T-helper 2 cell treated with Interferon-gamma antibody and Interleukin-4, amounts not matched to agents 5 μg/mL and 100 μg/mL, for 36 hours (primary cell): ENCODE measurements around the gene TOP3B.

Experiments
- DNase-seq: peaks from one replicate; pipeline ENCODE4 v3.0.0; 2021; ENCODE audit warnings: low spot score
- H3K27ac Mint-ChIP-seq: one replicate; pipeline ENCODE4 v1.8.0; 2021; ENCODE audit warnings: mild to moderate bottlenecking, mixed read lengths
- H3K27me3 Mint-ChIP-seq: one replicate; pipeline ENCODE4 v1.8.0; 2021; ENCODE audit warnings: low read depth, mixed read lengths
- H3K36me3 Mint-ChIP-seq: one replicate; pipeline ENCODE4 v1.8.0; 2021; ENCODE audit warnings: low read depth, mixed read lengths
- H3K4me1 Mint-ChIP-seq: one replicate; pipeline ENCODE4 v1.8.0; 2021; ENCODE audit warnings: low read depth, mixed read lengths
- H3K4me3 Mint-ChIP-seq: one replicate; pipeline ENCODE4 v1.8.0; 2022; ENCODE audit warnings: mild to moderate bottlenecking, moderate library complexity, mixed read lengths
- H3K9me3 Mint-ChIP-seq: one replicate; pipeline ENCODE4 v1.8.0; 2021; ENCODE audit warnings: mixed read lengths

TOP3B gene

DNA sequence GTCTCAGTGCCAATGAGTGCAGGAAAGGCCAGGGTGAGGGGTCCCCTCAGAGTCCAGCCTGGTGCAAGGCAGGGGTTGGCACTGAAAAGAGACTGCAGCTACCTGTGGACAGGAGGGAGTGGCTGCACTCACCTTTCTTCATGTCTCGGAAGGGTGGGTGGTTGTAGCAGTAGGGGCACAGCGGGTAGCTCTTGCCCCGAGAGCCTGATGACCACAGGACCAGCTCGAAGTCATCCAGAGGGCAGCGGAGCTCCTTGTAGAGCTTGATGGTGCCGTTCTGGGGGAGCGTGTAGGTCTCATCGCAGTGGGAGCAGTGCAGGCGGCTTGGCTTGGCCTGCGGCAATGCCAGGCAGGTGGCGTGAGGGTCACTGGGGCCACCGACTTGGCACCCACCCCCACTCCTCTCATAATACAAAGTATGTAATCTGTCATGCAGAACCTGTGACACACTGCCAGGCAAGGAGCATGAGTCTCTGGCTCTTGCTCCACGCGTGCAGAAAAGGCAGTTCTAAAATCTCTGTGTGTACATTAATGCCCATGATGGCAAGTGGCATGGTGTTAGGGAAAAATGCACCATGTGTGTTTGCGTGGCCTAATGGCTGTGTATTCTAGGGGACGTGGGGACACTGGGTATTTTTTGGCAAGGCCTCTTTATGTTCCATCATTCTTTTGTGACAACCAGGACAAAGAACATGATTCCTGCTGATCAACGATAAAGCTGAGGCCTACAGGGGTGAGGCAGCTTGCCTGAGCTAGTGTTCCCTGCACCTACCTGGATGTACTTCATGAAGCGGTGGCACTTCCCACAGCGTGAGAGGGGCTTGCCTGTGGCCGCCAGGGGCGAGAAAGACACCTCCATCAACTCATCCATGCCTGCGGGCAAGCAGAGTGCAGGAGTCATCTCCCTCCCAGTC, 24.0 kb downstream of the TOP3B start:
- Mint-ChIP-seq H3K4me3 (no peak overlapping the region), H3K9me3 (no peaks in the 10 kb centered on the region)

DNA sequence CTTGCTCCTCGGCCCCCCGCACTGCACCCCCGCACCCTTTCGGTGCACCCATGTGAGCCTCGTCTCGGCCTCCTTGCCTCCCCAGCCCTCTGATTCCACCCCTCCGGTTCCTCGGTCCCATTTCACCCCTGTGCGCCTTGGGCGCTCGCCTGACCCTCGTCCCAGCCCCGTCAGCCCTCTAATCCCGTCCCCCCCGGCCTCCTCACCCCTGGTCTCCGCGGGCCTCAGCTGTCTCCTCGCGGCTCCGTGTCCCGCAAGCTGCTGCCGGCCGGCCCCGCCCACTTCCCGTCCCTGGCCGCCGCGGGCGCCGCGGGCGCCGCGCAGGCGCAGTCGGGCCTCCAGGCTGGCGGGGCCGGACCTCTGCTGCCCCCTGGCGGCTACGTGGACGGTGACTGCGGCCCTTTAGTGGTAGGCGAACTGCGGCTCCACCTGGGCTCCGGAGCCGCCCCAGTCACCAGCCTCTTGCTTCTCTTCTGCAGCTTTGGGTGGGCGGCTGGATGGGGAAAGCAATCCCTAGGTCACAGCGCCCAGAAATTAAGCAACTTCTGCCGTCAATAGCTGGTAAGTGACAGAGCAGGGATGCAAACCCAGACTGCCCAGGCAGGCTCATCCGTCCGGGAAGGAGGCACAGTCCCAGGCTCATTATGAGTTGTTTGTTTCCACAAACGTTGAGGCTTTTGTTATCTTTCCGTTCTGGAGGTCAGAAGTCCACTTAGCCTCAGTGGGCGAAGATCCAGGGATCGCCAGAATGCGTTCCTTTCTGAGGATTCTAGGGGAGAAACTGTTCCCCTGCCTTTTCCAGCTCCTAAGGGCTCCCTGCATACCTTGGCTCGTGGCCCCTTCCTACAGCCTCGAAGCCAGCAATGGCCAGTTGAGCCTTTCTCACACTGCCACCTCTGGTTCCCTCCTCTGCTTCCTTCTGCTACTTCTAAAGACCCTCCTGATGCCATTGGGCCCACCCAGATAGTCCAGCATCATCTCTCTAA, 29.7 kb downstream of the TOP3B start, which contains the start of gene PPM1F:
Gene PPM1F, minus strand, starts transcription at position 263 of the 986 bp plus-strand sequence. CDS start 6,800 bp downstream, outside the sequence.
- H3K36me3 Mint-ChIP-seq, result peaks cover 3% of the 10 kb centered on the region
- peak; percentile 87 for DNase-seq
- no peaks in the 10 kb centered on the region for H3K27me3 Mint-ChIP-seq
- no peaks in the 10 kb centered on the region for H3K9me3 Mint-ChIP-seq
- H3K4me3 Mint-ChIP-seq, result peak within 1 kb of the TSS; percentile 84
- peak within 1 kb of the TSS; percentile 60 for H3K27ac Mint-ChIP-seq
- peaks cover 9% of the 10 kb centered on the region for H3K4me1 Mint-ChIP-seq

More for the DNA sequence above, 24.0 kb downstream of the TOP3B start:
- DNase-seq, result no peak
- Mint-ChIP-seq H3K27ac (no peak overlapping the region), H3K36me3 (peaks cover 14% of the 10 kb centered on the region), H3K4me1 (no peaks in the 10 kb centered on the region), H3K27me3 (no peaks in the 10 kb centered on the region)

- Mint-ChIP-seq H3K4me3 (peak overlapping the region; percentile 84), H3K9me3 (no peaks in the 10 kb centered on the region), H3K36me3 (peaks cover 3% of the 10 kb centered on the region), H3K27ac (peak overlapping the region; percentile 32), H3K4me1 (peaks cover 9% of the 10 kb centered on the region), H3K27me3 (no peaks in the 10 kb centered on the region)
- DNase-seq, result peak; percentile 15
Observed at GRCh38 chr22:21951931-21952465, 30.6 kb downstream of the TOP3B start.

DNA sequence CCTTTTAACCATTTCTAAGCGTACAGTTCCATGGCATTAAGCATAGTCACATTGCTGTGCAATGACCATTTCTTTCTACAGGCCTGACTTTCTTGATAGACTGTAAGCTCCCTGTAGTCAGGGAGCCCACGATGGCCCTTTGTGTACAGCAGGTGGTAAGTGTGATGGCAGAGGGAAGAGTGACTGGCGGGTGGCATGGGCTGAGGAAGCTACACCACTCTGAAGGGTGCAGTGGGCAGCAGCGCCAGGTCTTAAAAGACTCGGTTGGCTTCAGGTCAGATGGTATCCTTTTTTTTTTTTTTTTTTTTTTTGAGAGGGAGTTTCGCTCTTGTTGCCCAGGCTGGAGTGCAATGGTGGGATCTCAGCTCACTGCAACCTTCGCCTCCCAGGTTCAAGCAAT, 31.5 kb downstream of the TOP3B start:
- no peak for DNase-seq
- no peaks in the 10 kb centered on the region for H3K27me3 Mint-ChIP-seq
- peak overlapping the region; percentile 47 for H3K4me3 Mint-ChIP-seq
- no peaks in the 10 kb centered on the region for H3K9me3 Mint-ChIP-seq
- peaks cover 3% of the 10 kb centered on the region for H3K36me3 Mint-ChIP-seq
- no peak overlapping the region for H3K27ac Mint-ChIP-seq
- peaks cover 9% of the 10 kb centered on the region for H3K4me1 Mint-ChIP-seq

- Mint-ChIP-seq H3K9me3 (no peaks in the 10 kb centered on the region), H3K4me1 (peaks cover 9% of the 10 kb centered on the region), H3K27me3 (no peaks in the 10 kb centered on the region), H3K36me3 (peaks cover 3% of the 10 kb centered on the region), H3K27ac (no peak overlapping the region), H3K4me3 (no peak overlapping the region)
- no peak for DNase-seq
Observed at GRCh38 chr22:21949948-21950347, 32.6 kb downstream of the TOP3B start.

DNA sequence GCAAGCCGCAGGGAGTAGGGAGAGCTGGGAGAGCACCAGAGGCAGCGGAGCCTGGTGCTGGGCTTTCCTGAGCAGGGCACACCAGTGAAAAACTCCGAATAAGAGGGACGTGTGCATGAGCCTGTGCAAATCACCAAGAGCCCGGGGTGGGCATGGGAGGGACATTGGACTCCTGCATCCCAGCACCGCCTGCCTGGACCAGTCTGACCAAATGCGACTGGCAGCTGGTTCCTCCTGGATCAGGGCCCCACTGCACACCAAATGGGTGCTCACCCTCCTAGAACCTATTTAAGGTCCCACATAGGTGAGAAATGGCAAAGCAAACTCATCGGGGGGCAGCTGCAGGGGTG, 33.0 kb downstream of the TOP3B start:
- Mint-ChIP-seq H3K4me1 (peaks cover 9% of the 10 kb centered on the region), H3K27ac (no peak overlapping the region), H3K4me3 (no peak overlapping the region), H3K27me3 (no peaks in the 10 kb centered on the region), H3K9me3 (no peaks in the 10 kb centered on the region), H3K36me3 (peaks cover 3% of the 10 kb centered on the region)
- DNase-seq, result no peak

GRCh38 chr22:21948824-21949568, 33.6 kb downstream of the TOP3B start:
- no peaks in the 10 kb centered on the region for H3K9me3 Mint-ChIP-seq
- no peak overlapping the region for H3K27ac Mint-ChIP-seq
- H3K27me3 Mint-ChIP-seq, result no peaks in the 10 kb centered on the region
- no peak for DNase-seq
- peaks cover 9% of the 10 kb centered on the region for H3K4me1 Mint-ChIP-seq
- H3K4me3 Mint-ChIP-seq, result no peak overlapping the region
- peaks cover 3% of the 10 kb centered on the region for H3K36me3 Mint-ChIP-seq

GRCh38 chr22:21948390-21948789, 34.2 kb downstream of the TOP3B start:
- Mint-ChIP-seq H3K36me3 (peaks cover 3% of the 10 kb centered on the region), H3K27ac (no peak overlapping the region), H3K9me3 (no peaks in the 10 kb centered on the region), H3K4me3 (no peak overlapping the region), H3K27me3 (no peaks in the 10 kb centered on the region), H3K4me1 (peaks cover 9% of the 10 kb centered on the region)
- DNase-seq, result no peak

GRCh38 chr22:21947040-21948014, 35.3 kb downstream of the TOP3B start:
- no peaks in the 10 kb centered on the region for H3K27me3 Mint-ChIP-seq
- peaks cover 6% of the 10 kb centered on the region for H3K4me1 Mint-ChIP-seq
- no peak overlapping the region for H3K27ac Mint-ChIP-seq
- H3K4me3 Mint-ChIP-seq, result no peak overlapping the region
- no peak for DNase-seq
- H3K9me3 Mint-ChIP-seq, result no peaks in the 10 kb centered on the region
- peaks cover 3% of the 10 kb centered on the region for H3K36me3 Mint-ChIP-seq

- H3K27me3 Mint-ChIP-seq, result no peaks in the 10 kb centered on the region
- no peak overlapping the region for H3K4me3 Mint-ChIP-seq
- no peak for DNase-seq
- peaks cover 3% of the 10 kb centered on the region for H3K36me3 Mint-ChIP-seq
- no peaks in the 10 kb centered on the region for H3K9me3 Mint-ChIP-seq
- peaks cover 8% of the 10 kb centered on the region for H3K4me1 Mint-ChIP-seq
- H3K27ac Mint-ChIP-seq, result no peak overlapping the region
Observed at GRCh38 chr22:21946262-21946925, 36.2 kb downstream of the TOP3B start.

DNA sequence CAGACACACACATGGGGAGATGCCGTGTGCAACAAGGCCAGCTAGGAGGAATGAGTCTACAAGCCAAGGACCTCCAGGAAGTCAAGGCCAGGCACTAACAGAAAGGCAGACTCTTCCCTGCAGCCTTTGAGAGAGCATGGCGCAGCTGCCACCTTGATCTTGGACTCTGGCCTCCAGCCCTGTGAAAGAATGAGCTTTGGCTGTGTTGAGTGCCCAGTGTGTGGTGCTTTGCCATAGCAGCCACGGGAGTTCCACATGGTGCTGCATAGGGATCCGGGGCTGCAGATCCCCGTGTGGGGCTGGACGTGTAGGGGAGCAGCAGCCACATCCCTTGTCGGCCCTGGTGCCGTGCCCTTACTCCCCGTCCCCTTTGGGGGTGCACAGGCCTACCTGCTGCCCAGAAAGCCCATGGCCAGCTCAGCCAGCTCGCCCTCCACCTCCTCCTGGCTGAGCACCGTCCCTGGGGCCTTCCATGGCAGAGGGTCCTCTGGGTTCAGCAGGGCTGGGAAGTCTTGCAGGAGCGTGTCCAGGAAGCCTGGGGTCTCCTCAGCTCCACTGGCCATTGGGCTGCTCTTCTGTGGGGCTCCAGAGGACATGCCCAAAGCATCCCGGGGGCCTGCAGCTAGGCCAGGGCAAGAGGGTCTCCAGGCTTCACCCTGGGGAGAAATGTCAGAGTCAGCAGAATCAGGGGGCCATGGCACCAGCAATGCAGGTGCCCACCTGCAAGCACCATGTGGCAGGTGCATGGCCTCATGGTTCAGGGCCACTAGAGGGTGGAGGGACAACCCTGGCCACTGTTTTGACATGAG, 36.9 kb downstream of the TOP3B start:
- DNase-seq, result no peak
- Mint-ChIP-seq H3K27me3 (no peaks in the 10 kb centered on the region), H3K27ac (no peak overlapping the region), H3K36me3 (no peaks in the 10 kb centered on the region), H3K4me1 (peaks cover 10% of the 10 kb centered on the region), H3K9me3 (no peaks in the 10 kb centered on the region), H3K4me3 (no peak overlapping the region)
